Activated T-cell treated with anti-CD3 and anti-CD28 coated beads for 4 hours (primary cell): ENCODE data around the gene ZSCAN31.
"Not testable (repeated sequence)": the region's sequence is repeated elsewhere in the genome, so short reads cannot be mapped to it uniquely, and the experiment has no call there.

Experiments used
- DNase-seq: peaks from one replicate; pipeline ENCODE4 v3.0.0-alpha.2; 2020

ZSCAN31 gene

DNA sequence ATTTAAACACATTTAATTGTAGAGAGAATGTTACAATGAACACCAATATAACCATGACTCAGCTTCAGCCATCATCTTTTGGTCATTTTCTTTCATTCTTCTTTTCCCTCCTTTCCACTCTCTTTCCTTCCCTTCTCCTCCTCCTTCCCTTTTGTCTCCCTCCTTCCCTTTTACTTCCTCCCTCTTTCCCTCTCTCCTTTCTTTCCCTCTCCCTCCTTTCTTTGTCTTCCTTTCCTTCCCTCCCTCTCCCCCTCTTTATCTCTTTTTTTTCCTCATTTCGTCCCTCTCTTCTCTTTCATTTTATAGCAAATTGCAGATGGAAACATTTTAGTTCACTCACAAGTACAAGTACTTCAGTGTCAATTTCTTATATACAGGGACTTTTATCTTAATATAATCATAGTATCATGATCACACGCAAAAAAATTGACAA is 15.6 kb upstream of the ZSCAN31 start:
- DNase-seq, result no peak

DNA sequence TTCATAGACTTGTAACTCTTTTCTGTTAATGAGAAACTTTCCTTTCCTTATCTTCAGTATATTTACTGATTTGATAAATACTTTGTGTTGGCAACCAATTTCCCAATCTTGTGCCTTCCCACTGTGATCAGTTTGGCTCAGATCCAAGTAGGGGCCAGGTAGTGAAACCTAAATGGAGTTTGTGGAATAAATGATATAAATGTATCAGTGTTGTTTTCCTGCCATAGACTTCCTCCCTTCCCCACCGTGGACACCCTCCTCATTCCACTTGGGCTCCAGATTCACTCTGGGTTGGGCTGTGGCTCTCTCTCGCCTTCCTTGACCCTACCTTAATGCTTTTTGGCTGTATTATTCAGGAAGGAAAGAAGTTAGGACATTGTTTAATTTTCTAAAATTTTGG is 15.1 kb upstream of the ZSCAN31 start:
- no peak for DNase-seq

- DNase-seq, result peak; percentile 74
These were observed 14.2 kb upstream of the ZSCAN31 start, which contains the start of gene ZKSCAN3 for GRCh38 chr6:28349892-28350737. ZKSCAN3 (plus strand) TSS chr6:28349947; CDS start chr6:28359587, 9,640 bp downstream.

DNA sequence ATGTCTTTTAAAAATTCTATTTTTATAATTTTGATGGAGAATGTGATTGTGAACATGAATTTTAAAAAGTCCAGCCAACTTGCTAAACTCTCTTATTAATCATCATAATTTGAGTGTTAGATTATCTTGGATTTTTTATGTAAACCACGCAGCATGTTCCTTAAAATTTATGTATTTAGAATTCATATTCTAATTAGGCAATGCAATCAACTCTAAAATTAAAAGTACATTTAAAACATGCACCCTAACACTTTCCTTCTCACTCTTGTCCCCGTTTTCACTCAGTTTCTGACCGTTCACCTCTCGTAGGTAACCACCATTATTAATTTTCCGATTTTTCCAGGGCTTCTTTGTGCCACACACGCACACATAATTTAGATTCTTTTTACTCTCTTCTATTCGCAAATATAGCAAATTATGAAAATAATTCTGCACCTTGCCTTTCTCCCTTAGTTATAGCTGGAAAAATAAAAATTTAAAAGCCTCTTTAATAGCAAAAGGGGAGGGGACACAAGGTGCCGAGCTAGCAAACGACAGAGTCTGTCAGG is 13.5 kb upstream of the ZSCAN31 start:
- DNase-seq, result no peak

- no peak for DNase-seq
These were observed 11.2 kb upstream of the ZSCAN31 start for GRCh38 chr6:28347119-28347518.

DNA sequence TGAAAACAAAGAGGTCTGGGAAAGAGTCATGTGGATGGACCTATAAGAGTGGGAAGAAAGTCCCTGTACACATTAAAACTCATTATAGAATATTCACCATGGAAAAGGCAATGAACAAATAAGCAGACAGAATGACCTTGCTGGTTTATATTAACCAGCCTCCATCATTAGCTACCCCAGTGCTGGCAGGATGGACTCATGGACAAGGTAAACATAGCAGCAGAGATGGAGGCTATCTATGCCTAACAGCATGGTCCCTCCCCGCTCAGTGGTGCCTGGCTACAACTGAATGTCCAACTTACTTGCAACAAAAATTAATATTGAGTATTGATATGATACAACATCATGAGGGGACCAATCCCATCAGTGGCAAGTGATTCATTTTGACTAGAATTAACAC is 9.3 kb upstream of the ZSCAN31 start:
- no peak for DNase-seq

DNA sequence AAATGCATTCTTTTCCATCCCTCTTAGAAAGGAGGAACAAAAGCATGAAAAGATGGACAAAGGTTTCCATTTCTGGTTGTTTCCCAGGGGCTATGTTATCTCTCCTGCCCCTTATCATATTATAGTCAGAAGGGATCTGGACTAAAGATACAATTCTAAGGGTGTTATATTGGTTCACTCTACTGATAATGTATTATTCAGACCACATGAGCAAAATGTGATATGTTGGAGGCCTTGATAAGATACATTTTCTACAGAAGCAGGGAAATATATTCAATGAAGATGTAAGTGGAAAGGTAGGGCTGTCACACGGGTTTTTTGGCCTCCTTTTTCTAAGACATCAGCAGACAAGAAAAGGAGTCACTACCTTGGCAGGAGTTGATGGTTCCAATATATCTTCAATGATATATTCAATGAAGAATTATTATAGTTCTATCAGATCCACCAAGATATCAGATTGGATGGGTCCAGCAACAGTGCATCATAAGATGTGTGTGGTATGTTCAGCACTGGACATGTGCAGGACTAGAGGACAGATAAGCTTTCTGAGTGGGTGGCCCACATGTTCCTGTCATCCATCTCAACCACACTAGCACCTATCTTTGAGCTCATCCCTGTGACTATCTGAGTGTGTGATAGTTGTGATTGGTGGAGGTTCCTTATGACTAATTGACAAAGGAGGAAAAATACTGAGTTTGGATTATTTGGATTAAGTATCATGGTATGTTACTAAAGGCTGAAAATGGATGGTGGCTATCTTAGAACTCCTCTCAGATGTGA is 8.1 kb upstream of the ZSCAN31 start:
- DNase-seq, result no peak

- no peak for DNase-seq
These were observed 4.6 kb upstream of the ZSCAN31 start for GRCh38 chr6:28340310-28341095.

GRCh38 chr6:28337121-28337520 is 1.2 kb upstream of the ZSCAN31 start:
- DNase-seq, result no peak

DNA sequence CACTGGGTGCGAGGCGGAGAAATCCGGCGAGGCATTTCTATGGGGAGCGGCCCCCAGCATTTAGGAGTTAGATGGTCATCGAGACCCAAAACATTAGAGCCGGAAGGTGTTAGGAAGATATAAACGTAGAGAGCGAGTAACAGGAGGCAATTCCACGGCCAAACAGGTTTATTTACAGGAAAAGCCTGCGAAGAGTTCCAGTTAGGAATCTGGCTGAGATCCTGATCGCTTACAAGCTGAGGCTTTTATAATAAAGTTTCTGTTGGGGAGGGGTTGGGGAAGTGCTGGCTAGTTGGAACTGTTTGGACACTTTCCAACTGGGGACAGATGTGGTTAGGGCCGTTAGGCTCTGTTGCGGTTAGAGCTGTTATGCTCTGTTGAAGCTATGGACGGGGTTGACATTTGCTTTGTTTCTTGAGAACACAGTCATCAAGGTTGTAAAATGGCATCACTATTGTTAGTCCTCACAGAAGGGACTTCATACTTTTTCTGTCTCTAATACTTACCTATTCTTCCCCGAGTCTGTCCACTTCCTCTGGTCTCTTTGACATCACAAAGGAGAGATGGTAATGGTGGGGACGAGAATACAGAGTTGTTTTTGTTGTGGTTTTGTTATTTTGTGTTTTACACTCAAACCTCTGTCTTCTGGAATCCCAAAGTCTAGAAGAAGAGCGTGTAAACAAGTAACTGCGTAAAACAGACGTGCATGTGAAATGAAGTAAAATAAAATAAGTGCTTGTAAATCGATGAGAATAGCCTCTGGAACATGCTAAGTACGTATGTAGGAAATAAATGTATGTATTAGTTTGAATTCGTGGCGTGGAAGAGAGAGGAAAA is 554 bp upstream of the ZSCAN31 start:
- peak; percentile 11 for DNase-seq

- no peak for DNase-seq
These were observed 846 bp downstream of the ZSCAN31 start for GRCh38 chr6:28335040-28335563.

DNA sequence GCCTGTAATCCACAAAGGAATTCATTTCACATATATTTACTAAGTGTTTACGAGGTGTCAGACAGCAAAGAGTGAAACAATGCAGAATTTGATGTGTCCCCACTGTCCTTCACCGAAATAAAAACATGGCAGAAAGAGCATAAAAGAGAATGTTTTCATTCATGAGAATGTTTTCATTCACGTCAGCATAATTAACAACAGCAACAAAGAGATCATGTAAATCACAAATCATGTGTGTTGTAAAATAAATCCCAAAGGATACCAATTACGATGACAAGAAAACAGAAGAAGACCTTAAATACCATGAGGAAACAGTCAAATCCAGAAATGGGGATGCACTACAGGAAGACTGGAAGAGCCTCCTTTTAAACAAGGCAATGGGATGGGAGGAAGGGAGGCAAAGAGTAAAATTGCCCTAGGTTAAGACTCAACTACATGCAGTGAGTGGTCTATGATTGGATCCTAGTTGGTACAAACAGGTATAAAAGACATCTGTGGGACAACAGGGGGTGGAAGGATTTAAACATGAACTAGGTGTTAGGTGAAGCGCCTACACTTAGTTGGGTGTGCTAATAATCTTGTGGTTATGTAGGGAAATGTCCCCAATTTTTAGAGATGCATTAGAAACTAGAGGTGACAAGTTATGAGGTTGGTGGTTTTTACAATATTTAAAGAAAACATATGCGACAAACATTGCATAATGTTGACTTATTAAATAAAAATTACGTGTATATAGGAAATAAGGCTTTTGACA is 1.5 kb downstream of the ZSCAN31 start:
- DNase-seq, result no peak

- no peak for DNase-seq
These were observed 2.3 kb downstream of the ZSCAN31 start for GRCh38 chr6:28333599-28334018.

DNA sequence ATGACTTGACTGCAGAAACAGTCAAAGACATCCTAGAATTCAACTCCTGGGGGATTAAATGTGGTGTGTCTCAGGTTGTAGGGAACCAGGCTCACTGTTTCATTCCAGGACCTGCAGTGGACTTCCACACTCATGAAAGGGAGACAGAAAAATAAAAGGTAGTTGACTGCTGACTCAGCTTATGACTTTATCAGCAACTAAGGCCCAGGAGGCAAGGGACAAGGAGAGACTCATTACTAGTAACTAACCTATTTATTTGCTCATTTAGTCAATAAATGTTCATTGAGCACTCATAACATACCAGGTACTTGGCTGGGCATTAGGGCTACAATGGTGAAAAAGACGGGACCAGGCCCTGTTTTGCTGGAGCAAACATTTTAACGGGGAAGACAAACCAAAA is 2.9 kb downstream of the ZSCAN31 start:
- DNase-seq, result no peak

DNA sequence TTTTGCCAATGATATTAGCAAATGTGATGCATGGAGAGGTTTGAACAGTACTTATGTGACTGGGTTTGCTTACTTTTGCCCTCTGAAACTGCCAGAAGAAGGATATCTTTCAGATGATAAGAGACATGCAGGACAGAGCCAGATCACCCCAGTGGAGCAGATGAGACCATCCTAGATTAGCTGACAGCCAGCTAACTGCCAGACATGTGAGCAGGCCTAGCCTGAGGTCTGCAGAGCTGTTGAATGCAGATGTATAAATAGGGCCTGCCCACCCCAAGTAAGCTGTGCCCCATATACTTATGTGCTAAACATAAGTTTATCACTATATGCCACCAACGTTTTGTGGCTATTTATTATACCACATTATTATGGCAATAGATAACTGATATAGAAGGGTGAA is 5.9 kb downstream of the ZSCAN31 start:
- DNase-seq, result no peak

GRCh38 chr6:28326371-28326948 is 9.5 kb downstream of the ZSCAN31 start:
- DNase-seq, result no peak

DNA sequence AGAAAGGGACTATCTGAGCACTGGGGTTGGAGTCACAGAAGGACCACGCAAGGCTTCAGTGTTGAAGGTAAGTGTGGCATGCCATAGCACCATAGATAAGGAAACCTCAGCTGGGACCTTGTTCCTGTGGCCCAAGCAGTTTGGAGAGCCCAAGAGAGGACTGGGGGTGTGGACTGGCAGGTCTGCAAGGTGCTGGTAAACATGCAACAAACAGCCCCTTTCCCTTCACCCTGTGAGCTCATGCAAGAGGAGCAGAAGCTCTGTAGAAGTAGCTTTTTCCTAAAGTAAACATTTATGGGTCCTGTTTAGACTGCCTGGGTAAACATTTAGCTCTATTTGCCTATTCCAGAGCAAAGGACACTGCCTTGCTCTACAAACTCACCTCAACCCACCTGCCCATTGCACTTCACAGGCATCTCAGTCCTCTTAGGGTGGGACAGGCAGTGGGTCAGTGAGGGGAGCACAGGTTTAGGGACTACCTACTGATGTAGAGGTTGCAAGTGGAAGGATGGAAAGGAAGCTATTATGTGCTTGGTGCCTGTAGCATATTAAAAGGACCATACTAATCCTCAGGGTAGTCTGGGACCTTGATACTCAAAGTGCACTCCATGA is 12.0 kb downstream of the ZSCAN31 start:
- no peak for DNase-seq

DNA sequence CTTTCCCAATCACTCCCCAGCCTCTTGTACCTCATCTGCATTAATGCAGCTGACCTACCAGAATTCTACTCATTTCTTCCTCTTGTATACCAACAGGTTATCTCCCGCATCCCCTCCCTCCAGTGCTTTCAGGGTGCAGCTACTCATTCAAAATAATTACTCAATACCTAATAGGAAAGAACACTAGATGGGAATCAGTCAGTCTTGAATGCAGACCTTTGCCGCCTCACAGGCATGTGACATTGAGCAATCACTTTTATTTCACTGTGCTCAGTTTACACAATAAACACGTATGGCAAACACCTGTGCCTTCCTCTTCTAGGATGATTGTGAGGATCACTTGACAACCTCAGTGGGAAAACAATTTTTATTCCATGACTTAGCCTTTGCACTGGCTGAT is 13.3 kb downstream of the ZSCAN31 start:
- DNase-seq, result no peak

DNA sequence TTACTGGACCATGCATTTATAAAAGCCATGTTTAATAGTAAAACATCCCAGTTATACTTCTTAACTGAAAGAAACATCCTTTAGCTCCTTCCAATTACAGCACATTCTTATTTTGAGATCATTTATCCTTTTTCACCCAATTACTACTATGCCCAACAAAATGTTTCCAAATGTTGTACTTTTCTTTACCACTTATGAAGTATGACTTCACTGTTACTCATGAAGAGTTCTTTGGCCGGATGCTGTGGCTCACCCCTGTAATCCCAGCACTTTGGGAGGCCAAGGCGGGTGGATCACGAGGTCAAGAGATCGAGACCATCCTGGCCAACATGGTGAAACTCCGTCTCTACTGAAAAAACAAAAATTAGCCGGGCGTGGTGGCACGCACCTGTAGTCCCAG is 18.1 kb downstream of the ZSCAN31 start:
- DNase-seq, result not testable (repeated sequence)

- DNase-seq, result no peak
These were observed 20.3 kb downstream of the ZSCAN31 start for GRCh38 chr6:28315628-28316027.
